Body of pancreas (tissue), 4 donors: ENCODE results near the gene EEF1AKMT3. TPM values are rescaled to one million over a fixed set of nuclear protein-coding genes. Genes with fewer than 3 reads are reported as not detected.
A peak's percentile ranks its signal among the peaks of the same experiment; 100 is the strongest.

ENCODE experiments used
- ATAC-seq: fragments of 150-250 bp; one replicate; pipeline ENCODE4 v1.9.1; 2016
- DNase-seq, 4 donors: peaks; one replicate each; pipeline ENCODE4 v3.0.0-alpha.2; 2019
- H3K27ac ChIP-seq, 4 donors: fragments of 200-600 bp; sonication (generic); 1 replicate in 3 of 4; 2 replicates in 1 of 4; pipeline versions ENCODE4 v1.5.1 to v1.6.1; 2016 to 2019; ENCODE audit warnings: mild to moderate bottlenecking in 1 of 4, mixed read lengths in 1 of 4, moderate library complexity in 1 of 4
- H3K27me3 ChIP-seq, 2 donors: fragments of 200-600 bp; sonication (generic); one replicate each; pipeline ENCODE4 v1.6.0; 2016; ENCODE audit warnings: mild to moderate bottlenecking in 1 of 2
- H3K36me3 ChIP-seq, 2 donors: fragments of 200-600 bp; sonication (generic); replicated peaks in 1 of 2; 2 replicates each; pipeline ENCODE4 v1.5.1; 2016; ENCODE audit warnings: low read depth in 2 of 2; ENCODE audit not compliant: insufficient read depth in 1 of 2
- H3K4me1 ChIP-seq: fragments of 200-600 bp; sonication (generic); one replicate; pipeline ENCODE4 v1.6.0; 2016
- H3K4me3 ChIP-seq, 2 donors: fragments of 200-600 bp; sonication (generic); 1 replicate in 1 of 2; 2 replicates in 1 of 2; pipeline ENCODE4 v1.5.1; 2016 to 2019
- H3K9me3 ChIP-seq, 3 donors: fragments of 200-600 bp; sonication (generic); 1 replicate in 2 of 3; 2 replicates in 1 of 3; pipeline ENCODE4 v1.5.1; 2016
- POLR2A ChIP-seq, 3 donors: fragments of 450-650 bp; IDR thresholded peaks; one replicate each; pipeline ENCODE4 v1.6.1; 2016; ENCODE audit warnings: antibody characterized with exemption in 3 of 3, mild to moderate bottlenecking in 2 of 3
- WGBS, 2 donors: methylation state at CpG; one replicate each; pipeline ENCODE4 v1.1.5; 2017; 5-methylcytosine and 5-hydroxymethylcytosine counted together
- intact Hi-C: fragments of 100-400 bp; cut with DNase I; formaldehyde crosslinking; loops from one replicate; pipeline ENCODE4 v1.15.1; 2023
- total RNA-seq, 2 donors: library from RNA; depleted of rRNA; stranded (reverse); fragments of >200 nt; gene quantifications; one replicate each; pipeline ENCODE4 v1.1.0, GENCODE V29; 2016
- TF ChIP-seq, protein P1 (sequence below), 7 experiments: fragments of 450-650 bp in 4 of 7; fragments of 200-600 bp in 3 of 7; sonication (generic) in 3 of 7; IDR thresholded peaks; one replicate each; pipeline ENCODE4 v1.5.1; 2016 to 2019; ENCODE audit warnings: antibody characterized with exemption in 7 of 7

Gene EEF1AKMT3
- total RNA-seq, 2 donors from 2014 or later, result 11.2 to 15.0 TPM

- TF ChIP-seq, protein P1, sequence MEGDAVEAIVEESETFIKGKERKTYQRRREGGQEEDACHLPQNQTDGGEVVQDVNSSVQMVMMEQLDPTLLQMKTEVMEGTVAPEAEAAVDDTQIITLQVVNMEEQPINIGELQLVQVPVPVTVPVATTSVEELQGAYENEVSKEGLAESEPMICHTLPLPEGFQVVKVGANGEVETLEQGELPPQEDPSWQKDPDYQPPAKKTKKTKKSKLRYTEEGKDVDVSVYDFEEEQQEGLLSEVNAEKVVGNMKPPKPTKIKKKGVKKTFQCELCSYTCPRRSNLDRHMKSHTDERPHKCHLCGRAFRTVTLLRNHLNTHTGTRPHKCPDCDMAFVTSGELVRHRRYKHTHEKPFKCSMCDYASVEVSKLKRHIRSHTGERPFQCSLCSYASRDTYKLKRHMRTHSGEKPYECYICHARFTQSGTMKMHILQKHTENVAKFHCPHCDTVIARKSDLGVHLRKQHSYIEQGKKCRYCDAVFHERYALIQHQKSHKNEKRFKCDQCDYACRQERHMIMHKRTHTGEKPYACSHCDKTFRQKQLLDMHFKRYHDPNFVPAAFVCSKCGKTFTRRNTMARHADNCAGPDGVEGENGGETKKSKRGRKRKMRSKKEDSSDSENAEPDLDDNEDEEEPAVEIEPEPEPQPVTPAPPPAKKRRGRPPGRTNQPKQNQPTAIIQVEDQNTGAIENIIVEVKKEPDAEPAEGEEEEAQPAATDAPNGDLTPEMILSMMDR (IDR thresholded peaks at IDR 0.05), result no peak
- TF ChIP-seq POLR2A (IDR thresholded peaks at IDR 0.05), result no peak
- Histone ChIP-seq H3K9me3 (no peaks in the 10 kb centered on the region), H3K27me3 (no peaks in the 10 kb centered on the region), H3K27ac (no peak overlapping the region), H3K4me3 (no peak overlapping the region), H3K36me3 (peaks cover 0 to 6% of the 10 kb centered on the region in 2 donors), H3K4me1 (peaks cover 46% of the 10 kb centered on the region)
- intact Hi-C loops, result no loop called here
- DNase-seq (no peak), ATAC-seq (no peak)
Measured at GRCh38 chr12:57767305-57767698, 5.1 kb upstream of the EEF1AKMT3 start.

GRCh38 chr12:57767876-57768275 lies 4.5 kb upstream of the EEF1AKMT3 start:
- TF ChIP-seq POLR2A (IDR thresholded peaks at IDR 0.05), result no peak
- TF ChIP-seq, protein P1 (IDR thresholded peaks at IDR 0.05), result no peak
- H3K4me1 ChIP-seq, result peaks cover 46% of the 10 kb centered on the region
- peaks cover 0 to 6% of the 10 kb centered on the region in 2 donors for H3K36me3 ChIP-seq
- no peaks in the 10 kb centered on the region for H3K27me3 ChIP-seq
- DNase-seq (no peak), ATAC-seq (no peak)
- intact Hi-C loops, result no loop called here
- no peak overlapping the region for H3K4me3 ChIP-seq
- WGBS, 2 donors, result 90 to 91% methylated on average over 3 of the region's 3 CpGs
- H3K27ac ChIP-seq, result no peak overlapping the region
- no peaks in the 10 kb centered on the region for H3K9me3 ChIP-seq

DNA sequence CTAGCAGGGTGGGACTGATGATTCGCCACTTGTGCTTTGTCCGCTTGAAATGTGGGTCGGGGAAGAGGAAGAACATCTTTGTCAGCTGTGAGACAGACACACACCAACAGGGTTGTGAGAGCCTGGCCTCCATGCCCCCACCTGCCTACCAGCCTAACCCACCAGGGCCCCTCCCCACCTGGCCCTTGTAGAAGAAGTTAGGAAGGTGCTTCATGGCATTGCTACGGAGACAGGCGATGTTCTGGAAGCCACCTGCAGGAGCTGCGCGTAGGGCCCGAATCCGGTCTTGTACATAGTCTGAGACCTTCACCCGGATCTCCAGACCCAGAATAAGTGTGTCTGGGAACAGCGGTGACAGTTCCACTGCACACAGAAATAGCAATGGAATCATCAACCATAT lies 2.8 kb upstream of the EEF1AKMT3 start:
- DNase-seq, result no peak
- H3K27me3 ChIP-seq, result no peaks in the 10 kb centered on the region
- no peak overlapping the region for H3K27ac ChIP-seq
- peaks cover 53% of the 10 kb centered on the region for H3K4me1 ChIP-seq
- TF ChIP-seq POLR2A (IDR thresholded peaks at IDR 0.05), result no peak
- TF ChIP-seq, protein P1 (IDR thresholded peaks at IDR 0.05), result no peak
- no peak overlapping the region for H3K4me3 ChIP-seq
- H3K9me3 ChIP-seq, result no peaks in the 10 kb centered on the region
- intact Hi-C loops, result no loop called here
- WGBS, 2 donors, result 89 to 94% methylated on average over 10 to 11 of the region's 11 CpGs
- H3K36me3 ChIP-seq, result peaks cover 0 to 6% of the 10 kb centered on the region in 2 donors
- no peak for ATAC-seq

DNA sequence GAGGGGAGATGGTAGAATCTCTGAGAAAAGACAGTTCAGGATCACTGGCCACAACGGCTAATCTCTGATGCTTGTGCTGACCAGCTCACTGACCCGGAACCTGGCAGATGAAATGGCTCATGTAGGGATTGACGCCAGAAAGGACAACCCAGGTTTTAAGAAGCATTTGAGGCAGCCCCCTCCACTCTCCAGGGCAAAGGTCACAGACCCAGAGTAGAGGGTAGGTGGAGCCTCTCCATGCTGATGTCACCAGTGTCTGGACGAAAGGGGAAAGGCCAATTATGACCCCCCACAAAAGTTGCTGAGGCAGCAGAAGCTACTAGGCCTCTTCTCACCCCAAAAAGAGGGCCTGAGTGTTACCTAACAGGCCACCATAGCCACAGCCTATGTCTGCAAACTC lies 1.7 kb upstream of the EEF1AKMT3 start:
- no peaks in the 10 kb centered on the region for H3K9me3 ChIP-seq
- intact Hi-C loops, result no loop called here
- TF ChIP-seq, protein P1 (IDR thresholded peaks at IDR 0.05), result no peak
- TF ChIP-seq POLR2A (IDR thresholded peaks at IDR 0.05), result no peak
- no peak overlapping the region for H3K4me3 ChIP-seq
- peaks cover 46% of the 10 kb centered on the region for H3K4me1 ChIP-seq
- WGBS, 2 donors, result 75 to 78% methylated on average over 3 to 4 of the region's 4 CpGs
- no peaks in the 10 kb centered on the region for H3K27me3 ChIP-seq
- peaks cover 0 to 6% of the 10 kb centered on the region in 2 donors for H3K36me3 ChIP-seq
- no peak overlapping the region for H3K27ac ChIP-seq
- ATAC-seq (no peak), DNase-seq (no peak)

GRCh38 chr12:57771236-57771872 lies 1.1 kb upstream of the EEF1AKMT3 start:
- Histone ChIP-seq H3K27me3 (no peaks in the 10 kb centered on the region), H3K36me3 (peaks cover 0 to 6% of the 10 kb centered on the region in 2 donors), H3K9me3 (no peaks in the 10 kb centered on the region), H3K4me1 (peaks cover 46% of the 10 kb centered on the region), H3K4me3 (peak overlapping the region; percentile 32 to 69), H3K27ac (peak overlapping the region; percentile 78 to 95 (median 90))
- TF ChIP-seq, protein P1 (IDR thresholded peaks at IDR 0.05), result no peak
- TF ChIP-seq POLR2A (IDR thresholded peaks at IDR 0.05), result no peak
- WGBS, 2 donors, result 1% methylated on average over 16 of the region's 16 CpGs
- intact Hi-C loops, result no loop called here
- peak; percentile 76 for ATAC-seq
- DNase-seq, result peak; percentile 85 to 93 (median 90)
